Naive thymus-derived CD4-positive, alpha-beta T cell (primary cell): ENCODE data around the gene RAD52. TPM values are rescaled to one million over a fixed set of nuclear protein-coding genes. Genes with fewer than 3 reads are reported as not detected.

ENCODE experiments used
- ATAC-seq: fragments of 150-1000 bp; cut with Tn5 transposase; 2 replicates; pipeline ENCODE4 v1.10.0; 2021; ENCODE audit warnings: mild to moderate bottlenecking, moderate library complexity
- CTCF ChIA-PET: fragments of 350-600 bp; sonication (Branson Sonifier 250); formaldehyde crosslinking; loops from one replicate; lab custom pipeline; 2021; ENCODE audit warnings: antibody characterized with exemption; lab: Charles Lee
- POLR2A ChIA-PET: fragments of 350-600 bp; sonication (Branson Sonifier 250); formaldehyde crosslinking; loops from one replicate; lab custom pipeline; 2021; ENCODE audit warnings: antibody characterized with exemption, inconsistent platforms; lab: Charles Lee
- DNase-seq, 9 donors: peaks; one replicate each; pipeline versions ENCODE4 v3.0.0 to v3.0.0-alpha.2; 2020 to 2022; ENCODE audit warnings: mixed read lengths in 1 of 9
- H3K27ac ChIP-seq: one replicate; pipeline ENCODE4 v1.7.0; 2013; ENCODE audit warnings: mild to moderate bottlenecking, low read depth, low read length, moderate library complexity
- H3K27me3 ChIP-seq, 2 donors: one replicate each; pipeline ENCODE4 v1.7.0; 2013; ENCODE audit warnings: low read length in 2 of 2, mild to moderate bottlenecking in 2 of 2, moderate library complexity in 2 of 2; ENCODE audit not compliant: control insufficient read depth in 2 of 2, insufficient read depth in 2 of 2
- H3K36me3 ChIP-seq, 3 experiments: 1 replicate in 2 of 3; 2 replicates in 1 of 3; pipeline ENCODE4 v1.7.0; 2013; ENCODE audit warnings: low read length in 3 of 3, mild to moderate bottlenecking in 3 of 3, moderate library complexity in 1 of 3; ENCODE audit not compliant: insufficient read depth in 3 of 3, control insufficient read depth in 2 of 3
- H3K4me1 ChIP-seq, 2 donors: one replicate each; pipeline ENCODE4 v1.7.0; 2013; ENCODE audit warnings: low read length in 2 of 2, mild to moderate bottlenecking in 2 of 2, moderate library complexity in 1 of 2; ENCODE audit not compliant: control insufficient read depth in 2 of 2, insufficient read depth in 2 of 2
- H3K4me3 ChIP-seq: 2 replicates; pipeline ENCODE4 v1.7.0; 2013; ENCODE audit warnings: mild to moderate bottlenecking, low read length
- H3K9me3 ChIP-seq, 3 experiments: 1 replicate in 2 of 3; 2 replicates in 1 of 3; pipeline ENCODE4 v1.7.0; 2013; ENCODE audit warnings: low read length in 3 of 3; ENCODE audit not compliant: control insufficient read depth in 2 of 3
- H3K27ac Mint-ChIP-seq, 9 donors: one replicate each; pipeline ENCODE4 v1.8.0; 2020 to 2022; ENCODE audit warnings: mixed read lengths in 9 of 9, mild to moderate bottlenecking in 8 of 9, moderate library complexity in 5 of 9, inconsistent platforms in 2 of 9
- H3K27me3 Mint-ChIP-seq, 5 donors: one replicate each; pipeline ENCODE4 v1.8.0; 2021 to 2022; ENCODE audit warnings: mixed read lengths in 5 of 5, mild to moderate bottlenecking in 1 of 5
- H3K36me3 Mint-ChIP-seq, 5 donors: one replicate each; pipeline ENCODE4 v1.8.0; 2020 to 2022; ENCODE audit warnings: mixed read lengths in 5 of 5, mild to moderate bottlenecking in 3 of 5, inconsistent platforms in 1 of 5
- H3K4me1 Mint-ChIP-seq, 7 donors: one replicate each; pipeline ENCODE4 v1.8.0; 2020 to 2022; ENCODE audit warnings: mixed read lengths in 7 of 7, mild to moderate bottlenecking in 3 of 7, inconsistent platforms in 1 of 7
- H3K4me3 Mint-ChIP-seq, 10 donors: one replicate each; pipeline ENCODE4 v1.8.0; 2020 to 2022; ENCODE audit warnings: mild to moderate bottlenecking in 10 of 10, mixed read lengths in 10 of 10, moderate library complexity in 6 of 10, inconsistent platforms in 2 of 10
- H3K9me3 Mint-ChIP-seq, 11 donors: one replicate each; pipeline ENCODE4 v1.8.0; 2020 to 2022; ENCODE audit warnings: mixed read lengths in 11 of 11, mild to moderate bottlenecking in 4 of 11, inconsistent platforms in 1 of 11, moderate library complexity in 1 of 11
- intact Hi-C, 2 donors: fragments of 100-400 bp; cut with micrococcal nuclease; formaldehyde crosslinking; loops; one replicate each; pipeline ENCODE4 v1.15.1; 2023
- polyA plus RNA-seq, 2 donors: library from polyadenylated mRNA; unstranded; fragments of 300-500 nt; fragmentation: Illumina TruSeq; gene quantifications; one replicate each; pipeline ENCODE4 v1.2.3, GENCODE V29; 2021
- total RNA-seq, 6 experiments: library from RNA in 5 of 6; stranded (reverse) in 5 of 6; gene quantifications; 1 replicate in 5 of 6; 2 replicates in 1 of 6; pipeline ENCODE4 v1.2.3 and lab custom pipeline; 2021 to 2026

RAD52 gene
- total and polyA plus RNA-seq, 7 experiments from 2014 or later: 2.8 to 34.9 (median 17.8) TPM

- H3K9me3 ChIP-seq: no peaks in the 10 kb centered on the region
- ATAC-seq (no peak), DNase-seq (no peak)
- peak overlapping the region in 3 of 9 donors; percentile 24 to 60 (median 53) for H3K27ac Mint-ChIP-seq
- ChIA-PET CTCF (no interaction called here), POLR2A (interaction anchor here (0.6 to 0.9 kb wide), 2 partner anchors 54 to 81 kb away, joined by 4 to 6 read pairs; partner anchors contain the start of gene RAD52)
- H3K36me3 ChIP-seq: peaks cover 8 to 36% (median 12%) of the 10 kb centered on the region in 3 experiments
- intact Hi-C loops: loop anchor here in 1 of 2 donors (5.0 kb wide), 1 partner anchor 224 kb away; no protein-coding TSS in a partner anchor
- no peak overlapping the region for H3K4me3 ChIP-seq
- peaks cover 2 to 27% (median 18%) of the 10 kb centered on the region in 7 donors for H3K4me1 Mint-ChIP-seq
- peaks cover 6 to 14% of the 10 kb centered on the region in 2 donors for H3K4me1 ChIP-seq
- no peaks in the 10 kb centered on the region for H3K27me3 Mint-ChIP-seq
- peaks cover 11 to 35% (median 13%) of the 10 kb centered on the region in 5 donors for H3K36me3 Mint-ChIP-seq
- H3K9me3 Mint-ChIP-seq: no peaks in the 10 kb centered on the region
- H3K27ac ChIP-seq: no peak overlapping the region
- H3K27me3 ChIP-seq: no peaks in the 10 kb centered on the region
- no peak overlapping the region for H3K4me3 Mint-ChIP-seq
Observed at GRCh38 chr12:868722-869121, 80.8 kb downstream of the RAD52 start.

GRCh38 chr12:867905-868304, 81.6 kb downstream of the RAD52 start:
- Histone ChIP-seq H3K4me1 (peaks cover 6 to 14% of the 10 kb centered on the region in 2 donors), H3K36me3 (peaks cover 8 to 36% (median 12%) of the 10 kb centered on the region in 3 experiments), H3K27me3 (no peaks in the 10 kb centered on the region), H3K4me3 (no peak overlapping the region), H3K27ac (no peak overlapping the region), H3K9me3 (no peaks in the 10 kb centered on the region)
- Mint-ChIP-seq H3K9me3 (no peaks in the 10 kb centered on the region), H3K4me3 (no peak overlapping the region), H3K27me3 (no peaks in the 10 kb centered on the region), H3K27ac (peak overlapping the region in 3 of 9 donors; percentile 33 to 58 (median 42)), H3K4me1 (peaks cover 2 to 27% (median 18%) of the 10 kb centered on the region in 7 donors), H3K36me3 (peaks cover 11 to 35% (median 13%) of the 10 kb centered on the region in 5 donors)
- ChIA-PET POLR2A (interaction anchor here (0.6 to 0.9 kb wide), 2 partner anchors 54 to 82 kb away, joined by 4 to 6 read pairs; partner anchors contain the start of gene RAD52), CTCF (no interaction called here)
- ATAC-seq: no peak
- intact Hi-C loops: loop anchor here in 1 of 2 donors (5.0 kb wide), 1 partner anchor 224 kb away; no protein-coding TSS in a partner anchor
- DNase-seq: no peak

- H3K27me3 Mint-ChIP-seq: no peaks in the 10 kb centered on the region
- H3K36me3 ChIP-seq: peaks cover 5 to 49% (median 18%) of the 10 kb centered on the region in 3 experiments
Observed at GRCh38 chr12:865614-866013, 83.9 kb downstream of the RAD52 start.

GRCh38 chr12:863285-863684, 86.2 kb downstream of the RAD52 start:
- Histone ChIP-seq H3K27me3 (no peaks in the 10 kb centered on the region), H3K9me3 (no peaks in the 10 kb centered on the region), H3K36me3 (peaks cover 0 to 58% (median 23%) of the 10 kb centered on the region in 3 experiments), H3K4me1 (no peaks in the 10 kb centered on the region), H3K4me3 (no peak overlapping the region), H3K27ac (no peak overlapping the region)
- ChIA-PET POLR2A (no interaction called here), CTCF (interaction anchor here (0.6 kb wide), 1 partner anchor 888 kb away, joined by 3 read pairs; no protein-coding TSS in a partner anchor)
- intact Hi-C loops: no loop called here
- DNase-seq (no peak), ATAC-seq (no peak)
- peaks cover 18 to 49% (median 23%) of the 10 kb centered on the region in 5 donors for H3K36me3 Mint-ChIP-seq
- peaks cover 2 to 20% (median 7%) of the 10 kb centered on the region in 7 donors for H3K4me1 Mint-ChIP-seq
- H3K9me3 Mint-ChIP-seq: no peaks in the 10 kb centered on the region
- no peak overlapping the region for H3K27ac Mint-ChIP-seq
- H3K4me3 Mint-ChIP-seq: no peak overlapping the region
- no peaks in the 10 kb centered on the region for H3K27me3 Mint-ChIP-seq

More at GRCh38 chr12:865614-866013, 83.9 kb downstream of the RAD52 start:
- H3K9me3 Mint-ChIP-seq: no peaks in the 10 kb centered on the region
- Histone ChIP-seq H3K9me3 (no peaks in the 10 kb centered on the region), H3K4me3 (no peak overlapping the region), H3K4me1 (peaks cover 6 to 9% of the 10 kb centered on the region in 2 donors), H3K27ac (no peak overlapping the region), H3K27me3 (no peaks in the 10 kb centered on the region)
- peaks cover 2 to 32% (median 21%) of the 10 kb centered on the region in 7 donors for H3K4me1 Mint-ChIP-seq
- ChIA-PET CTCF (no interaction called here), POLR2A (no interaction called here)
- H3K4me3 Mint-ChIP-seq: no peak overlapping the region
- intact Hi-C loops: loop anchor here in 1 of 2 donors (5.0 kb wide), 1 partner anchor 227 kb away; no protein-coding TSS in a partner anchor
- H3K27ac Mint-ChIP-seq: peak overlapping the region in 1 of 9 donors; percentile 64
- DNase-seq (no peak), ATAC-seq (no peak)
- H3K36me3 Mint-ChIP-seq: peaks cover 18 to 47% (median 21%) of the 10 kb centered on the region in 5 donors

- Histone ChIP-seq H3K36me3 (peaks cover 0 to 58% (median 24%) of the 10 kb centered on the region in 3 experiments), H3K4me1 (no peaks in the 10 kb centered on the region), H3K4me3 (no peak overlapping the region), H3K27ac (no peak overlapping the region), H3K27me3 (no peaks in the 10 kb centered on the region), H3K9me3 (no peaks in the 10 kb centered on the region)
- Mint-ChIP-seq H3K4me1 (peaks cover 2 to 23% (median 7%) of the 10 kb centered on the region in 7 donors), H3K9me3 (no peaks in the 10 kb centered on the region), H3K36me3 (peaks cover 18 to 46% (median 20%) of the 10 kb centered on the region in 5 donors), H3K27ac (peak overlapping the region in 4 of 9 donors; percentile 24 to 52 (median 33)), H3K4me3 (no peak overlapping the region), H3K27me3 (no peaks in the 10 kb centered on the region)
- no peak for DNase-seq
- intact Hi-C loops: no loop called here
- ChIA-PET CTCF (no interaction called here), POLR2A (no interaction called here)
- no peak for ATAC-seq
Observed at GRCh38 chr12:862303-862911, 87.1 kb downstream of the RAD52 start.
